HepG2 (cell line): ENCODE results near the gene AGRP. TPM values are rescaled to one million over a fixed set of nuclear protein-coding genes. Genes with fewer than 3 reads are reported as not detected.

Experiments
- KLF13 ChIP-seq: sonication (generic); formaldehyde crosslinking; IDR thresholded peaks from 2 replicates; pipeline ENCODE4 v1.4.0; 2020; ENCODE audit warnings: mild to moderate bottlenecking, missing genetic modification reagents
- LCORL ChIP-seq, 2 experiments: fragments of 450-650 bp in 1 of 2; sonication (generic) in 1 of 2; formaldehyde crosslinking in 1 of 2; IDR thresholded peaks; 2 replicates each; pipeline versions ENCODE4 v1.5.0 to v1.6.1; 2017 to 2020; ENCODE audit warnings: antibody characterized with exemption in 1 of 2, missing genetic modification reagents in 1 of 2
- MBD4 ChIP-seq: IDR thresholded peaks from 2 replicates; pipeline ENCODE4 v1.6.1; 2012; ENCODE audit warnings: low read length, inconsistent platforms, borderline replicate concordance
- NAIF1 ChIP-seq: sonication (generic); formaldehyde crosslinking; IDR thresholded peaks from 2 replicates; pipeline ENCODE4 v1.5.0; 2020; ENCODE audit warnings: mild to moderate bottlenecking, missing genetic modification reagents, borderline replicate concordance
- NFE2L2 ChIP-seq: fragments of 150-350 bp; IDR thresholded peaks from 2 replicates; pipeline ENCODE4 v1.6.1; 2014; ENCODE audit warnings: low read length
- NPAS2 ChIP-seq: sonication (generic); formaldehyde crosslinking; IDR thresholded peaks from 2 replicates; pipeline ENCODE4 v1.8.0; 2022; ENCODE audit warnings: mild to moderate bottlenecking, missing genetic modification reagents, borderline replicate concordance
- PLRG1 ChIP-seq: fragments of 450-650 bp; conservative IDR thresholded peaks from 2 replicates; pipeline ENCODE4 v1.6.1; 2016
- SIX1 ChIP-seq: sonication (generic); formaldehyde crosslinking; IDR thresholded peaks from 2 replicates; pipeline ENCODE4 v1.4.0; 2020; ENCODE audit warnings: missing genetic modification reagents, borderline replicate concordance
- SRF ChIP-seq: IDR thresholded peaks from 2 replicates; pipeline ENCODE4 v1.6.1; 2011; ENCODE audit warnings: mild to moderate bottlenecking, low read depth, low read length, moderate library complexity
- ZBTB38 ChIP-seq: sonication (generic); formaldehyde crosslinking; IDR thresholded peaks from 2 replicates; pipeline ENCODE4 v1.5.1; 2020; ENCODE audit warnings: mild to moderate bottlenecking, missing genetic modification reagents
- ZBTB7A ChIP-seq: sonication (generic); formaldehyde crosslinking; IDR thresholded peaks from 2 replicates; pipeline ENCODE4 v1.8.0; 2022; ENCODE audit warnings: mild to moderate bottlenecking, missing genetic modification reagents
- ZC3H4 ChIP-seq: sonication (generic); formaldehyde crosslinking; IDR thresholded peaks from 2 replicates; pipeline ENCODE4 v1.4.0; 2020; ENCODE audit warnings: missing genetic modification reagents, borderline replicate concordance
- ZNF18 ChIP-seq: sonication (generic); formaldehyde crosslinking; IDR thresholded peaks from 2 replicates; pipeline ENCODE4 v1.8.0; 2022; ENCODE audit warnings: mild to moderate bottlenecking, missing genetic modification reagents; ENCODE audit not compliant: insufficient replicate concordance
- ZNF225 ChIP-seq: sonication (generic); formaldehyde crosslinking; IDR thresholded peaks from 2 replicates; pipeline ENCODE4 v1.4.0; 2020; ENCODE audit warnings: mild to moderate bottlenecking, missing genetic modification reagents
- ZNF235 ChIP-seq: sonication (generic); formaldehyde crosslinking; IDR thresholded peaks from 2 replicates; pipeline ENCODE4 v1.8.1; 2023; ENCODE audit warnings: mild to moderate bottlenecking, missing genetic modification reagents, borderline replicate concordance
- ZNF24 ChIP-seq: fragments of 450-650 bp; IDR thresholded peaks from 2 replicates; pipeline ENCODE4 v1.6.1; 2017; ENCODE audit warnings: antibody characterized with exemption, mild to moderate bottlenecking
- ZNF441 ChIP-seq: sonication (generic); formaldehyde crosslinking; IDR thresholded peaks from 2 replicates; pipeline ENCODE4 v1.7.0; 2021; ENCODE audit warnings: missing genetic modification reagents, borderline replicate concordance
- ZNF460 ChIP-seq: sonication (generic); formaldehyde crosslinking; IDR thresholded peaks from 2 replicates; pipeline ENCODE4 v1.5.1; 2020; ENCODE audit warnings: missing genetic modification reagents, mild to moderate bottlenecking, borderline replicate concordance
- ZNF549 ChIP-seq: sonication (generic); formaldehyde crosslinking; IDR thresholded peaks from 2 replicates; pipeline ENCODE4 v1.5.0; 2020; ENCODE audit warnings: missing genetic modification reagents
- ZNF563 ChIP-seq: sonication (generic); formaldehyde crosslinking; IDR thresholded peaks from 2 replicates; pipeline ENCODE4 v1.8.0; 2022; ENCODE audit warnings: mild to moderate bottlenecking, moderate library complexity, missing genetic modification reagents
- ZNF766 ChIP-seq: sonication (generic); formaldehyde crosslinking; IDR thresholded peaks from 2 replicates; pipeline ENCODE4 v1.5.0; 2020; ENCODE audit warnings: missing genetic modification reagents, borderline replicate concordance
- ZNF800 ChIP-seq: sonication (generic); formaldehyde crosslinking; IDR thresholded peaks from 2 replicates; pipeline ENCODE4 v1.4.0; 2020; ENCODE audit warnings: missing genetic modification reagents
- polyA plus RNA-seq, 8 experiments: library from polyadenylated mRNA; depleted of rRNA in 3 of 8; stranded (reverse) in 7 of 8; unstranded in 1 of 8; fragments of >200 nt; fragmentation: Illumina TruSeq in 4 of 8; extraction: Trizol in 4 of 8; gene quantifications; 2 replicates each; pipeline versions ENCODE4 v1.2.1 to v1.2.3, GENCODE V29; 2011 to 2016; ENCODE audit warnings: low read depth in 4 of 8, missing spikeins in 1 of 8, mixed read lengths in 1 of 8; ENCODE audit not compliant: insufficient read depth in 1 of 8
- total RNA-seq, 5 experiments: library from RNA; depleted of rRNA; stranded (reverse); fragments of >200 nt; fragmentation: Illumina TruSeq; extraction: Trizol; gene quantifications; 2 replicates each; pipeline ENCODE4 v1.2.3, GENCODE V29; 2016; ENCODE audit warnings: low read depth in 1 of 5
- TF ChIP-seq, protein P1 (sequence below): sonication (generic); formaldehyde crosslinking; IDR thresholded peaks from 2 replicates; pipeline ENCODE4 v1.5.0; 2020; ENCODE audit warnings: missing genetic modification reagents
- TF ChIP-seq, protein P2 (sequence below): sonication (generic); formaldehyde crosslinking; IDR thresholded peaks from 2 replicates; pipeline ENCODE4 v1.5.1; 2020; ENCODE audit warnings: missing genetic modification reagents, mild to moderate bottlenecking, borderline replicate concordance

The AGRP gene
- total and polyA plus RNA-seq, 2 of the 13 experiments (the other 11 are each of a cell fraction or from before 2014, with no cell fraction given), result not detected

DNA sequence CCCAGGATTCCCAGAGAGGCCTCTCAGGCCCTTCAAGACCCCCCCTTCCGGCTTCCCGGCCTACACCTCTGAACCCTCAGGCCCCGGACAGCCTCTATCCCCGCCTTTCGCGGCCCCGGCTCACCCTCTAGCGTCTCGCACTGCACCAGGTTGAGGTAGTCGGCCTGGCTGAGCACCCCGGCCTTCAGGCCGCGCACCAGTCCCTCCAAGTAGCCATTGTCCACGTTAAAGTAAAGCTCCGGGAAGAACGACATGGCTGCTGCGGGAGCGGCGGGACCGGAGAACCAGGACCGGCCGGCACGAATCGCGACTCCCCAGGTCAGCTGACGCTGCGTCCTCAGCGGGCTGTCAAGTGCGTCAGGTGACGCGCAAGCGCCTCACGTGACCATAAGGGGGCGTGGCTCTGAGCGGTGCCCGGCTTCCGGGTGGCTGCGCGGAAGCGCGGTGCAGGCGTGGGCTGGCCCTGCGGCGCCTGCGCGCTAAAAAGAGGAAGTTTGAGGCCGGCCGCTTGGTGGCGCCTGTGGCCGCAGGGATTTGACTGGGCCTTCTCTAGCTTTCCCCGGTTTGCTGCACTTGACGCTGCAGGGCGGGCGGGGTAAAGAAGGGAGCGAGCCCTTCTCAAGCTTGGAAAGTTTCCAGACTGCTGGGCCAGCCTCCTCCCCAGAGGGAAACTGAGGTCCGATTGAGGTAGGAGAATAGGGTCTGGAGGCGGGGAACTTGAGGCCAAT, 2.4 kb downstream of the AGRP start, which contains the start of gene ATP6V0D1 (continued):
- TF ChIP-seq ZNF800 (CRISPR knock-in tag) (no peak; the same call in 1 of the 2 replicates), SIX1 (CRISPR knock-in tag) (no peak; the same call in 1 of the 2 replicates), ZNF460 (CRISPR knock-in tag) (0 out of 2 replicates have a peak, but pooled peaks have one; percentile 54), NPAS2 (CRISPR knock-in tag) (no peak), ZNF24 (no peak), ZNF563 (CRISPR knock-in tag) (peak; percentile 80), KLF13 (CRISPR knock-in tag) (peak; percentile 69; the same call in 1 of the 2 replicates), PLRG1 (no peak), ZBTB7A (CRISPR knock-in tag) (peak; percentile 90), NAIF1 (CRISPR knock-in tag) (0 out of 2 replicates have a peak, but pooled peaks have one; percentile 46), ZNF441 (CRISPR knock-in tag) (0 out of 2 replicates have a peak, but pooled peaks have one; percentile 14), ZNF235 (CRISPR knock-in tag) (peak; percentile 93), ZBTB38 (CRISPR knock-in tag) (peak; percentile 54; the same call in 1 of the 2 replicates), ZC3H4 (CRISPR knock-in tag) (peak; percentile 35; the same call in 1 of the 2 replicates), ZNF766 (CRISPR knock-in tag) (no peak), ZNF549 (CRISPR knock-in tag) (no peak), ZNF18 (CRISPR knock-in tag) (peak; percentile 63), MBD4 (no peak), LCORL (IDR thresholded peaks at IDR 0.05) (no peak), LCORL (CRISPR knock-in tag; IDR thresholded peaks at IDR 0.05) (peak; percentile 85), ZNF225 (peak; percentile 98; the same call in 1 of the 2 replicates), SRF (0 out of 2 replicates have a peak, but pooled peaks have one; percentile 3), NFE2L2 (no peak)
- TF ChIP-seq, protein P1, sequence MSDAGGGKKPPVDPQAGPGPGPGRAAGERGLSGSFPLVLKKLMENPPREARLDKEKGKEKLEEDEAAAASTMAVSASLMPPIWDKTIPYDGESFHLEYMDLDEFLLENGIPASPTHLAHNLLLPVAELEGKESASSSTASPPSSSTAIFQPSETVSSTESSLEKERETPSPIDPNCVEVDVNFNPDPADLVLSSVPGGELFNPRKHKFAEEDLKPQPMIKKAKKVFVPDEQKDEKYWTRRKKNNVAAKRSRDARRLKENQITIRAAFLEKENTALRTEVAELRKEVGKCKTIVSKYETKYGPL (CRISPR knock-in tag), result no peak; the same call in 1 of the 2 replicates
- TF ChIP-seq, protein P2, sequence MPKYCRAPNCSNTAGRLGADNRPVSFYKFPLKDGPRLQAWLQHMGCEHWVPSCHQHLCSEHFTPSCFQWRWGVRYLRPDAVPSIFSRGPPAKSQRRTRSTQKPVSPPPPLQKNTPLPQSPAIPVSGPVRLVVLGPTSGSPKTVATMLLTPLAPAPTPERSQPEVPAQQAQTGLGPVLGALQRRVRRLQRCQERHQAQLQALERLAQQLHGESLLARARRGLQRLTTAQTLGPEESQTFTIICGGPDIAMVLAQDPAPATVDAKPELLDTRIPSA (CRISPR knock-in tag), result no peak
